ENCODE data around the gene FKBP8. TPM values are rescaled to one million over a fixed set of nuclear protein-coding genes. Genes with fewer than 3 reads are reported as not detected.

FKBP8 gene
- total RNA-seq, 1 experiment from 2014 or later, result 243 TPM

DNA sequence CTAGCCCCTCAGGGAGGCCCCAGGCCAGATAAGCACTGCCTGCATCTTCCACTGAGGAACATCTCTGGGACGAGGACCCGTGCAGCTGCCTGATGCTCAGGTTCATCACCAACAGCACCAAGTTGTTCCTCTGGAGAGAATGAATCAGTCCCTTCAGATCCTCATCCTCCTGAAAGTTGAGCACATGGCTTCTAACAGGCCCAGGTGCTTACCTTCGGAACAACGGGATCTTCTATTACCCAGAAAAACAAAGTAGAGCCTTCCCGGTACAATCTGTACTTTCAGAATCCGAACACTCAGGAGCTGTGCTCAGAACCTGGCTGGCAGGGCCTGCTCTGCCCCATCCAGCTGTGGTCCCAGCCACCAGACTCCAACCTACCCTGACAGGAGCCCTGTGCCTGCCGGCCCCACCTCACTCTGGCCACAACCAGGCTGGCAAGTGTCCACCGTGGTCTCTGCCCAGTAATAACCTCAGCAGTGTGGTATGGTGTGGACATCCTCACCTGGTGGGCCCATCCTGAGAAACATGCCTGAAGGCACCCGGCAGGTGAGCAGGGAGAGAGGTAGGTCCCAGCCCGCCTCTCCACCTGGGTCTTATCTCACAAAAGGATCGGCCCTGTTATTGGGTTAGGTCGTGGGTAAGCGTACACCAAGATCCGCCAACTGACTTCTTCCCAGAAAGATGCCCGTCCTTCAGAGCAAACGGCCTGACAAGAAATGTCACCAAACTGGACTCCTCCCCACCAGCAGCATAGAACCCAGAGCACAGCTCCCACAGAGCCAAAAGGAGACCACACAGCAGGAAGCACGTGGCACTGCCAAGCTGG lies 55.6 kb downstream of the FKBP8 start:
- Histone ChIP-seq H3K4me1 (ENCODE audit: insufficient read depth, low read length) (peaks cover 13% of the 10 kb centered on the region), H4K20me1 (ENCODE audit: low read length) (peaks cover 61% of the 10 kb centered on the region), H3K9me2 (replicated peaks; ENCODE audit: low read length) (no peaks in the 10 kb centered on the region), H3K9me3 (ENCODE audit: low read length) (no peaks in the 10 kb centered on the region), H3K79me2 (ENCODE audit: low read length) (peaks cover 99% of the 10 kb centered on the region), H3K4me3 (ENCODE audit: low read length) (no peak overlapping the region), H3K9ac (ENCODE audit: low read length) (no peak overlapping the region), H3F3A (ENCODE audit: low read length, unreplicated experiment) (no peaks in the 10 kb centered on the region), H3K36me3 (ENCODE audit: low read depth, low read length) (no peaks in the 10 kb centered on the region), H3K27me3 (ENCODE audit: low read length) (no peaks in the 10 kb centered on the region), H3K4me2 (ENCODE audit: low read length) (no peak overlapping the region), H2AFZ (ENCODE audit: low read length) (no peak overlapping the region), H3K27ac (ENCODE audit: low read length) (no peak overlapping the region)
- TF ChIP-seq, protein P1, sequence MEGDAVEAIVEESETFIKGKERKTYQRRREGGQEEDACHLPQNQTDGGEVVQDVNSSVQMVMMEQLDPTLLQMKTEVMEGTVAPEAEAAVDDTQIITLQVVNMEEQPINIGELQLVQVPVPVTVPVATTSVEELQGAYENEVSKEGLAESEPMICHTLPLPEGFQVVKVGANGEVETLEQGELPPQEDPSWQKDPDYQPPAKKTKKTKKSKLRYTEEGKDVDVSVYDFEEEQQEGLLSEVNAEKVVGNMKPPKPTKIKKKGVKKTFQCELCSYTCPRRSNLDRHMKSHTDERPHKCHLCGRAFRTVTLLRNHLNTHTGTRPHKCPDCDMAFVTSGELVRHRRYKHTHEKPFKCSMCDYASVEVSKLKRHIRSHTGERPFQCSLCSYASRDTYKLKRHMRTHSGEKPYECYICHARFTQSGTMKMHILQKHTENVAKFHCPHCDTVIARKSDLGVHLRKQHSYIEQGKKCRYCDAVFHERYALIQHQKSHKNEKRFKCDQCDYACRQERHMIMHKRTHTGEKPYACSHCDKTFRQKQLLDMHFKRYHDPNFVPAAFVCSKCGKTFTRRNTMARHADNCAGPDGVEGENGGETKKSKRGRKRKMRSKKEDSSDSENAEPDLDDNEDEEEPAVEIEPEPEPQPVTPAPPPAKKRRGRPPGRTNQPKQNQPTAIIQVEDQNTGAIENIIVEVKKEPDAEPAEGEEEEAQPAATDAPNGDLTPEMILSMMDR (conservative IDR thresholded peaks at IDR 0.05; ENCODE audit: low read depth, low read length), result no peak
- TF ChIP-seq EZH2phosphoT487 (IDR thresholded peaks at IDR 0.05; ENCODE audit: borderline replicate concordance, low read length) (no peak), EZH2 (IDR thresholded peaks at IDR 0.05; ENCODE audit: low read length, unreplicated experiment) (no peak)
- CTCF ChIA-PET, result no interaction called here
- POLR2A ChIA-PET (ENCODE audit: unreplicated experiment), result no interaction called here
- intact Hi-C loops (cut with micrococcal nuclease), result no loop called here
- DNase-seq, result no peak
- no peak for ATAC-seq
- no TSS peak for BruUV-seq (replicated peaks)

DNA sequence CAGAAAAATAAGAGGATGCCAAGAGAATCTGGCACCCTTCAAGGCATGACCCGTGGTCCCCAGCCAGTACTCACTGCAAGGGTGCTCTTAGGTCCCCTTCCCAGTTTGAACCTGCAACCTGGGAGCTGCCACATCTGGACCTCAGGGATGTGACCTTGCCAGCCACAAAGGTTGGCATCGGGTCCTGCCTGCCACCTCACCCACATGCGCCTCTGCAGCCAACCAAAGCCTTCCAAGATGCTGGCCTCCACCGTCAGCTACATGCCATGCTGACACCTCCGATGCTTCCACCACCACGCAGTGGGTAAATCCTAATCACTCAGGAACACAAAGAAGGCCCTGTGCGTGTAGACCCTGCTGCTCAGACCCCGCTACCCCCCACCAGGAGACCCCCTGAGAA lies 56.6 kb downstream of the FKBP8 start:
- no peak overlapping the region for H3K9ac ChIP-seq (ENCODE audit: low read length)
- no peak overlapping the region for H3K27ac ChIP-seq (ENCODE audit: low read length)
- 0 out of 2 replicates have a peak overlapping the region, but pooled peaks have one; percentile 62 for H3K4me2 ChIP-seq (ENCODE audit: low read length)
- no TSS peak for BruUV-seq (replicated peaks)
- no peaks in the 10 kb centered on the region for H3K27me3 ChIP-seq (ENCODE audit: low read length)
- ChIA-PET CTCF (no interaction called here), POLR2A (ENCODE audit: unreplicated experiment) (no interaction called here)
- TF ChIP-seq, protein P1 (conservative IDR thresholded peaks at IDR 0.05; ENCODE audit: low read depth, low read length), result no peak
- TF ChIP-seq EZH2phosphoT487 (IDR thresholded peaks at IDR 0.05; ENCODE audit: borderline replicate concordance, low read length), result no peak
- no peak for TF ChIP-seq EZH2 (IDR thresholded peaks at IDR 0.05; ENCODE audit: low read length, unreplicated experiment)
- peaks cover 51% of the 10 kb centered on the region for H4K20me1 ChIP-seq (ENCODE audit: low read length)
- H2AFZ ChIP-seq (ENCODE audit: low read length), result no peak overlapping the region
- peaks cover 13% of the 10 kb centered on the region for H3K4me1 ChIP-seq (ENCODE audit: insufficient read depth, low read length)
- no peak for DNase-seq
- ATAC-seq, result peak; percentile 5; the same call in 1 of the 2 replicates
- H3K9me2 ChIP-seq (replicated peaks; ENCODE audit: low read length), result no peaks in the 10 kb centered on the region
- H3F3A ChIP-seq (ENCODE audit: low read length, unreplicated experiment), result no peaks in the 10 kb centered on the region
- H3K9me3 ChIP-seq (ENCODE audit: low read length), result no peaks in the 10 kb centered on the region
- H3K36me3 ChIP-seq (ENCODE audit: low read depth, low read length), result no peaks in the 10 kb centered on the region
- H3K79me2 ChIP-seq (ENCODE audit: low read length), result peaks cover 97% of the 10 kb centered on the region
- intact Hi-C loops (cut with micrococcal nuclease), result no loop called here
- no peak overlapping the region for H3K4me3 ChIP-seq (ENCODE audit: low read length)

DNA sequence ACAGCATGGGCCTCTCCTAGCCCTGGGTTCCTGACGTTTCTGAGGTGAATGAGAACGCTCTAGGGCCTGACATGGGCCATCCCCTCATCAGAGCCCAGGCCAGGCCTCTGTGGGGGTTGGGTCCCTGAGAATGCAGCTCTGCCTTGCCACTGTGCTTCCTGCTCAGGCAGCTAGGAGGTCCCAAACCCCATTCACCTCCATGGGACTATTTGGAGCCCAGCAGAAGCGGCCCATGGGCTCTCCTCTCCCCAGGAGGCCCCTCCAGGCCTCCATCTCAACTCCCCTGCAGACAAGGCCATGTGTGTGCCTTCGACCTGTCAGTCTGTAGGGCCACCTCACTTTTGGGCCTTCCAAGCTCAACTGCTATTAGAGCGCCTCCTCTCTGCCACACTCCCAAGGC lies 58.4 kb downstream of the FKBP8 start:
- DNase-seq, result no peak
- no peak overlapping the region for H3K9ac ChIP-seq (ENCODE audit: low read length)
- CTCF ChIA-PET, result no interaction called here
- POLR2A ChIA-PET (ENCODE audit: unreplicated experiment), result interaction anchor here (0.6 kb wide), 1 partner anchor 272 kb away, joined by 8 read pairs; no protein-coding TSS in a partner anchor
- no peaks in the 10 kb centered on the region for H3F3A ChIP-seq (ENCODE audit: low read length, unreplicated experiment)
- H3K27ac ChIP-seq (ENCODE audit: low read length), result no peak overlapping the region
- BruUV-seq (replicated peaks), result no TSS peak
- TF ChIP-seq, protein P1 (conservative IDR thresholded peaks at IDR 0.05; ENCODE audit: low read depth, low read length), result no peak; the same call in 1 of the 2 replicates
- TF ChIP-seq EZH2phosphoT487 (IDR thresholded peaks at IDR 0.05; ENCODE audit: borderline replicate concordance, low read length) (no peak), EZH2 (IDR thresholded peaks at IDR 0.05; ENCODE audit: low read length, unreplicated experiment) (no peak)
- H3K36me3 ChIP-seq (ENCODE audit: low read depth, low read length), result no peaks in the 10 kb centered on the region
- H2AFZ ChIP-seq (ENCODE audit: low read length), result no peak overlapping the region
- peaks cover 98% of the 10 kb centered on the region for H3K79me2 ChIP-seq (ENCODE audit: low read length)
- peaks cover 15% of the 10 kb centered on the region for H3K4me1 ChIP-seq (ENCODE audit: insufficient read depth, low read length)
- H3K9me2 ChIP-seq (replicated peaks; ENCODE audit: low read length), result no peaks in the 10 kb centered on the region
- ATAC-seq, result no peak
- peaks cover 37% of the 10 kb centered on the region for H4K20me1 ChIP-seq (ENCODE audit: low read length)
- H3K27me3 ChIP-seq (ENCODE audit: low read length), result no peaks in the 10 kb centered on the region
- H3K9me3 ChIP-seq (ENCODE audit: low read length), result no peaks in the 10 kb centered on the region
- no peak overlapping the region for H3K4me3 ChIP-seq (ENCODE audit: low read length)
- intact Hi-C loops (cut with micrococcal nuclease), result no loop called here
- no peak overlapping the region for H3K4me2 ChIP-seq (ENCODE audit: low read length)

Data from PC-3 (cell line).